NOMO-1 (cell line): ENCODE data around the gene ZNF610.

Experiments used
- DNase-seq, 2 experiments: peaks; one replicate each; lab custom pipeline; 2025; ENCODE audit not compliant: unreplicated experiment in 2 of 2; lab: John Stamatoyannopoulos, UW

The ZNF610 gene

GRCh38 chr19:52397310-52398080 is 61.5 kb downstream of the ZNF610 start, which contains the start of gene ZNF528:
Gene ZNF528, plus strand, starts transcription at chr19:52397849. Its CDS starts 4,165 bp downstream, at chr19:52402014.
- DNase-seq = peak; percentile 20 to 27

GRCh38 chr19:52398081-52398441 is 62.0 kb downstream of the ZNF610 start:
- no peak for DNase-seq

- DNase-seq = no peak
These were observed 74.2 kb downstream of the ZNF610 start for GRCh38 chr19:52410276-52410675.

GRCh38 chr19:52415711-52416110 is 79.7 kb downstream of the ZNF610 start:
- DNase-seq = no peak
